HepG2 (cell line): ENCODE measurements around the gene KIZ. TPM values are rescaled to one million over a fixed set of nuclear protein-coding genes. Genes with fewer than 3 reads are reported as not detected.

Source experiments
- ATAC-seq: fragments of 200-7000 bp; cut with Tn5 transposase; 3 replicates; pipeline ENCODE4 v1.9.1; 2020; ENCODE audit warnings: mild to moderate bottlenecking, moderate library complexity
- BruUV-seq: library from RNA; stranded (reverse); fragments of 400-500 nt; replicated peaks from 2 replicates; lab custom pipeline; 2021; lab: Mats Ljungman, UMichigan
- CTCF ChIA-PET: fragments of 300-600 bp; formaldehyde crosslinking; extraction: SDS; loops from one replicate; lab custom pipeline; 2021; ENCODE audit warnings: low total read pairs, inconsistent platforms, low intra/inter-chr PET ratio; lab: Yijun Ruan, JAX
- POLR2A ChIA-PET: fragments of 350-600 bp; sonication (Branson Sonifier 250); formaldehyde crosslinking; loops from one replicate; lab custom pipeline; 2020; ENCODE audit warnings: antibody characterized with exemption, inconsistent platforms; lab: Yijun Ruan, JAX
- DNase-seq: peaks from one replicate; pipeline ENCODE4 v3.0.0-alpha.2; 2015; ENCODE audit warnings: low spot score
- FAIRE-seq: peaks from 3 replicates; lab custom pipeline; 2011; peaks lifted over from hg19 to GRCh38; lab: Jason Lieb, UNC
- H2AFZ ChIP-seq: one replicate; pipeline ENCODE4 v1.6.1; 2011; ENCODE audit warnings: low read length, inconsistent platforms
- H3K27ac ChIP-seq: fragments of 300-600 bp; 3 replicates; pipeline ENCODE4 v1.8.0; 2011; ENCODE audit warnings: mixed run types, mild to moderate bottlenecking, mixed read lengths, low read length, inconsistent platforms; ENCODE audit not compliant: insufficient read depth; ENCODE audit errors: extremely low read length
- H3K27me3 ChIP-seq, 2 experiments: fragments of 200-600 bp in 1 of 2; 2 replicates in 1 of 2; 3 replicates in 1 of 2; pipeline versions ENCODE4 v1.6.0 to v1.8.0; 2011; ENCODE audit warnings: low read length in 2 of 2, mild to moderate bottlenecking in 2 of 2, moderate library complexity in 2 of 2, inconsistent platforms in 1 of 2; ENCODE audit not compliant: insufficient read depth in 2 of 2, control insufficient read depth in 1 of 2
- H3K36me3 ChIP-seq, 2 experiments: fragments of 200-600 bp in 1 of 2; replicated peaks in 1 of 2; 2 replicates in 1 of 2; 3 replicates in 1 of 2; pipeline versions ENCODE4 v1.5.1 to v1.8.0; 2011; ENCODE audit warnings: low read length in 2 of 2, inconsistent platforms in 1 of 2; ENCODE audit not compliant: insufficient read depth in 2 of 2, control insufficient read depth in 1 of 2
- H3K4me1 ChIP-seq: 2 replicates; pipeline ENCODE4 v1.5.1; 2012; ENCODE audit warnings: low read length, inconsistent platforms; ENCODE audit not compliant: insufficient read depth
- H3K4me2 ChIP-seq: 2 replicates; pipeline ENCODE4 v1.6.0; 2011; ENCODE audit warnings: low read depth, low read length, inconsistent platforms
- H3K4me3 ChIP-seq, 3 experiments: fragments of 200-600 bp in 1 of 3; sonication (generic), shearing (Covaris generic) in 1 of 3; replicated peaks in 1 of 3; 2 replicates each; pipeline ENCODE4 v1.5.1; 2011 to 2016; ENCODE audit warnings: low read length in 3 of 3, inconsistent platforms in 2 of 3, low read depth in 2 of 3, mild to moderate bottlenecking in 2 of 3, control low read depth in 1 of 3, mixed read lengths in 1 of 3; ENCODE audit not compliant: insufficient read depth in 1 of 3
- H3K79me2 ChIP-seq: one replicate; pipeline ENCODE4 v1.6.1; 2011; ENCODE audit warnings: low read length, inconsistent platforms; ENCODE audit not compliant: insufficient read depth
- H3K9ac ChIP-seq: 2 replicates; pipeline ENCODE4 v1.6.0; 2011; ENCODE audit warnings: mild to moderate bottlenecking, low read depth, low read length, inconsistent platforms; ENCODE audit not compliant: insufficient read depth
- H3K9me3 ChIP-seq: 2 replicates; pipeline ENCODE4 v1.5.1; 2012; ENCODE audit warnings: mild to moderate bottlenecking, low read length
- H4K20me1 ChIP-seq: 2 replicates; pipeline ENCODE4 v1.6.0; 2011; ENCODE audit warnings: inconsistent platforms, mild to moderate bottlenecking, low read length, moderate library complexity; ENCODE audit not compliant: insufficient read depth
- ADNP ChIP-seq: sonication (generic); formaldehyde crosslinking; IDR thresholded peaks from 2 replicates; pipeline ENCODE4 v1.4.0; 2020; ENCODE audit warnings: missing genetic modification reagents
- HOMEZ ChIP-seq: IDR thresholded peaks from 2 replicates; pipeline ENCODE4 v1.6.1; 2016; ENCODE audit warnings: low read depth
- ISL2 ChIP-seq: sonication (generic); formaldehyde crosslinking; IDR thresholded peaks from 2 replicates; pipeline ENCODE4 v1.5.0; 2020; ENCODE audit warnings: missing genetic modification reagents
- MYNN ChIP-seq: sonication (generic); formaldehyde crosslinking; IDR thresholded peaks from 2 replicates; pipeline ENCODE4 v1.4.0; 2020; ENCODE audit warnings: mild to moderate bottlenecking, low read depth, missing genetic modification reagents
- PAXIP1 ChIP-seq: sonication (generic); formaldehyde crosslinking; conservative IDR thresholded peaks from 2 replicates; pipeline ENCODE4 v1.4.0; 2020; ENCODE audit warnings: mild to moderate bottlenecking, missing genetic modification reagents, moderate library complexity
- PLSCR1 ChIP-seq: sonication (generic); formaldehyde crosslinking; IDR thresholded peaks from 2 replicates; pipeline ENCODE4 v1.5.0; 2020; ENCODE audit warnings: missing genetic modification reagents, mild to moderate bottlenecking, borderline replicate concordance
- PRDM4 ChIP-seq: sonication (generic); formaldehyde crosslinking; IDR thresholded peaks from 2 replicates; pipeline ENCODE4 v1.9.0; 2021; ENCODE audit warnings: missing genetic modification reagents, borderline replicate concordance
- ZC3H13 ChIP-seq: sonication (generic); formaldehyde crosslinking; IDR thresholded peaks from 2 replicates; pipeline ENCODE4 v1.8.1; 2023; ENCODE audit warnings: mild to moderate bottlenecking, missing genetic modification reagents, moderate library complexity
- ZMYM4 ChIP-seq: sonication (generic); formaldehyde crosslinking; IDR thresholded peaks from 2 replicates; pipeline ENCODE4 v1.8.1; 2023; ENCODE audit warnings: mild to moderate bottlenecking, missing genetic modification reagents
- ZNF704 ChIP-seq: sonication (generic); formaldehyde crosslinking; IDR thresholded peaks from 2 replicates; pipeline ENCODE4 v1.8.1; 2023; ENCODE audit warnings: mild to moderate bottlenecking, inconsistent platforms, moderate library complexity, missing genetic modification reagents, borderline replicate concordance
- ZNF724P ChIP-seq: sonication (generic); formaldehyde crosslinking; IDR thresholded peaks from 2 replicates; pipeline ENCODE4 v1.8.0; 2022; ENCODE audit warnings: missing genetic modification reagents, borderline replicate concordance
- ZNF772 ChIP-seq: sonication (generic); formaldehyde crosslinking; IDR thresholded peaks from 2 replicates; pipeline ENCODE4 v1.5.0; 2020; ENCODE audit warnings: mild to moderate bottlenecking, missing genetic modification reagents
- ZSCAN5A ChIP-seq: sonication (generic); formaldehyde crosslinking; IDR thresholded peaks from 2 replicates; pipeline ENCODE4 v1.8.0; 2022; ENCODE audit warnings: mild to moderate bottlenecking, missing genetic modification reagents, borderline replicate concordance
- WGBS: methylation state at CpG from one replicate; pipeline ENCODE4 v1.1.6; 2017; ENCODE audit warnings: low lambda C conversion rate; 5-methylcytosine and 5-hydroxymethylcytosine counted together
- in situ Hi-C: cut with HindIII; loops from 2 replicates; pipeline ENCODE4 v1.10.0; 2017; ENCODE audit warnings: low pct_unique_long_range_greater_than_20kb; ENCODE audit not compliant: extremely low pct_ligation_motif_present
- intact Hi-C: fragments of 100-400 bp; cut with micrococcal nuclease; formaldehyde crosslinking; loops from one replicate; pipeline ENCODE4 v1.10.0; 2022; ENCODE audit not compliant: unreplicated experiment
- polyA plus RNA-seq, 8 experiments: library from polyadenylated mRNA; depleted of rRNA in 3 of 8; stranded (reverse) in 7 of 8; unstranded in 1 of 8; fragments of >200 nt; fragmentation: Illumina TruSeq in 4 of 8; extraction: Trizol in 4 of 8; gene quantifications; 2 replicates each; pipeline versions ENCODE4 v1.2.1 to v1.2.3, GENCODE V29; 2011 to 2016; ENCODE audit warnings: low read depth in 4 of 8, missing spikeins in 1 of 8, mixed read lengths in 1 of 8; ENCODE audit not compliant: insufficient read depth in 1 of 8
- total RNA-seq, 5 experiments: library from RNA; depleted of rRNA; stranded (reverse); fragments of >200 nt; fragmentation: Illumina TruSeq; extraction: Trizol; gene quantifications; 2 replicates each; pipeline ENCODE4 v1.2.3, GENCODE V29; 2016; ENCODE audit warnings: low read depth in 1 of 5

KIZ gene
- total and polyA plus RNA-seq, 2 of the 13 experiments (the other 11 are each of a cell fraction or from before 2014, with no cell fraction given), result 46.3 to 114 TPM

GRCh38 chr20:21243811-21244210, 117.9 kb downstream of the KIZ start:
- Histone ChIP-seq H3K9ac (no peak overlapping the region), H3K4me1 (no peaks in the 10 kb centered on the region), H3K36me3 (peaks cover 25 to 71% of the 10 kb centered on the region in 2 experiments), H3K27ac (no peak overlapping the region), H3K79me2 (no peaks in the 10 kb centered on the region), H2AFZ (no peak overlapping the region), H3K4me3 (no peak overlapping the region), H3K4me2 (no peak overlapping the region), H3K27me3 (no peaks in the 10 kb centered on the region), H4K20me1 (no peaks in the 10 kb centered on the region), H3K9me3 (no peaks in the 10 kb centered on the region)
- in situ Hi-C loops (no loop called here), intact Hi-C loops (no loop called here)
- ChIA-PET POLR2A (no interaction called here), CTCF (no interaction called here)
- DNase-seq, result no peak
- 96% methylated on average over 12 of the region's 12 CpGs for WGBS
- no TSS peak for BruUV-seq
- no peak for ATAC-seq
- FAIRE-seq, result no peak
- no peak for TF ChIP-seq ZMYM4
- TF ChIP-seq ZNF772, result no peak
- no peak for TF ChIP-seq ISL2 (CRISPR knock-in tag)
- no peak for TF ChIP-seq PLSCR1 (CRISPR knock-in tag)
- TF ChIP-seq MYNN (CRISPR knock-in tag), result no peak
- TF ChIP-seq PAXIP1 (CRISPR knock-in tag), result no peak
- TF ChIP-seq ADNP (CRISPR knock-in tag), result no peak
- TF ChIP-seq ZSCAN5A (CRISPR knock-in tag), result no peak
- no peak for TF ChIP-seq ZNF704 (CRISPR knock-in tag)
- no peak for TF ChIP-seq HOMEZ (CRISPR knock-in tag)
- TF ChIP-seq PRDM4 (CRISPR knock-in tag), result no peak
- no peak for TF ChIP-seq ZNF724P (CRISPR knock-in tag)
- TF ChIP-seq ZC3H13 (CRISPR knock-in tag), result no peak
